Esophagus squamous epithelium (tissue), 4 donors: ENCODE results near the gene GPR146.

Experiments used
- CTCF ChIP-seq, 6 experiments: fragments of 450-650 bp in 4 of 6; fragments of 200-600 bp in 2 of 6; sonication (generic) in 2 of 6; IDR thresholded peaks; one replicate each; pipeline ENCODE4 v1.5.1; 2016 to 2019; ENCODE audit warnings: antibody characterized with exemption in 6 of 6, mild to moderate bottlenecking in 4 of 6, moderate library complexity in 4 of 6
- POLR2A ChIP-seq, 4 donors: fragments of 450-650 bp; IDR thresholded peaks; one replicate each; pipeline ENCODE4 v1.6.1; 2017; ENCODE audit warnings: antibody characterized with exemption in 4 of 4, mild to moderate bottlenecking in 4 of 4, moderate library complexity in 3 of 4

GRCh38 chr7:1017586-1018333, 26.6 kb upstream of the GPR146 start:
- TF ChIP-seq CTCF (IDR thresholded peaks at IDR 0.05) (no peak), POLR2A (IDR thresholded peaks at IDR 0.05) (no peak)
